ENCODE results near the gene PM20D1.

- TF ChIP-seq GATA2 (IDR thresholded peaks at IDR 0.05; ENCODE audit: low read depth, low read length): no peak
- TF ChIP-seq GATA3 (IDR thresholded peaks at IDR 0.05; ENCODE audit: low read depth, low read length): no peak
These were observed 12.5 kb downstream of the PM20D1 start for GRCh38 chr1:205837382-205837970.

Measured in SH-SY5Y (cell line).